HepG2 (cell line): ENCODE measurements around the gene LZTR1. TPM values are rescaled to one million over a fixed set of nuclear protein-coding genes. Genes with fewer than 3 reads are reported as not detected.

Source experiments
- ATAC-seq: fragments of 200-7000 bp; cut with Tn5 transposase; 3 replicates; pipeline ENCODE4 v1.9.1; 2020; ENCODE audit warnings: mild to moderate bottlenecking, moderate library complexity
- BruUV-seq: library from RNA; stranded (reverse); fragments of 400-500 nt; replicated peaks from 2 replicates; lab custom pipeline; 2021; lab: Mats Ljungman, UMichigan
- CTCF ChIA-PET: fragments of 300-600 bp; formaldehyde crosslinking; extraction: SDS; loops from one replicate; lab custom pipeline; 2021; ENCODE audit warnings: low total read pairs, inconsistent platforms, low intra/inter-chr PET ratio; lab: Yijun Ruan, JAX
- POLR2A ChIA-PET: fragments of 350-600 bp; sonication (Branson Sonifier 250); formaldehyde crosslinking; loops from one replicate; lab custom pipeline; 2020; ENCODE audit warnings: antibody characterized with exemption, inconsistent platforms; lab: Yijun Ruan, JAX
- DNase-seq: peaks from one replicate; pipeline ENCODE4 v3.0.0-alpha.2; 2015; ENCODE audit warnings: low spot score
- FAIRE-seq: peaks from 3 replicates; lab custom pipeline; 2011; peaks lifted over from hg19 to GRCh38; lab: Jason Lieb, UNC
- H2AFZ ChIP-seq: one replicate; pipeline ENCODE4 v1.6.1; 2011; ENCODE audit warnings: low read length, inconsistent platforms
- H3K27ac ChIP-seq: fragments of 300-600 bp; 3 replicates; pipeline ENCODE4 v1.8.0; 2011; ENCODE audit warnings: mixed run types, mild to moderate bottlenecking, mixed read lengths, low read length, inconsistent platforms; ENCODE audit not compliant: insufficient read depth; ENCODE audit errors: extremely low read length
- H3K27me3 ChIP-seq, 2 experiments: fragments of 200-600 bp in 1 of 2; 2 replicates in 1 of 2; 3 replicates in 1 of 2; pipeline versions ENCODE4 v1.6.0 to v1.8.0; 2011; ENCODE audit warnings: low read length in 2 of 2, mild to moderate bottlenecking in 2 of 2, moderate library complexity in 2 of 2, inconsistent platforms in 1 of 2; ENCODE audit not compliant: insufficient read depth in 2 of 2, control insufficient read depth in 1 of 2
- H3K36me3 ChIP-seq, 2 experiments: fragments of 200-600 bp in 1 of 2; replicated peaks in 1 of 2; 2 replicates in 1 of 2; 3 replicates in 1 of 2; pipeline versions ENCODE4 v1.5.1 to v1.8.0; 2011; ENCODE audit warnings: low read length in 2 of 2, inconsistent platforms in 1 of 2; ENCODE audit not compliant: insufficient read depth in 2 of 2, control insufficient read depth in 1 of 2
- H3K4me1 ChIP-seq: 2 replicates; pipeline ENCODE4 v1.5.1; 2012; ENCODE audit warnings: low read length, inconsistent platforms; ENCODE audit not compliant: insufficient read depth
- H3K4me2 ChIP-seq: 2 replicates; pipeline ENCODE4 v1.6.0; 2011; ENCODE audit warnings: low read depth, low read length, inconsistent platforms
- H3K4me3 ChIP-seq, 3 experiments: fragments of 200-600 bp in 1 of 3; sonication (generic), shearing (Covaris generic) in 1 of 3; replicated peaks in 1 of 3; 2 replicates each; pipeline ENCODE4 v1.5.1; 2011 to 2016; ENCODE audit warnings: low read length in 3 of 3, inconsistent platforms in 2 of 3, low read depth in 2 of 3, mild to moderate bottlenecking in 2 of 3, control low read depth in 1 of 3, mixed read lengths in 1 of 3; ENCODE audit not compliant: insufficient read depth in 1 of 3
- H3K79me2 ChIP-seq: one replicate; pipeline ENCODE4 v1.6.1; 2011; ENCODE audit warnings: low read length, inconsistent platforms; ENCODE audit not compliant: insufficient read depth
- H3K9ac ChIP-seq: 2 replicates; pipeline ENCODE4 v1.6.0; 2011; ENCODE audit warnings: mild to moderate bottlenecking, low read depth, low read length, inconsistent platforms; ENCODE audit not compliant: insufficient read depth
- H3K9me3 ChIP-seq: 2 replicates; pipeline ENCODE4 v1.5.1; 2012; ENCODE audit warnings: mild to moderate bottlenecking, low read length
- H4K20me1 ChIP-seq: 2 replicates; pipeline ENCODE4 v1.6.0; 2011; ENCODE audit warnings: inconsistent platforms, mild to moderate bottlenecking, low read length, moderate library complexity; ENCODE audit not compliant: insufficient read depth
- ONECUT2 ChIP-seq: sonication (generic); formaldehyde crosslinking; IDR thresholded peaks from 2 replicates; pipeline ENCODE4 v1.4.0; 2020; ENCODE audit warnings: missing genetic modification reagents
- RCOR2 ChIP-seq: IDR thresholded peaks from 2 replicates; pipeline ENCODE4 v1.6.1; 2016; ENCODE audit warnings: missing biosample characterization, missing genetic modification reagents
- SAFB2 ChIP-seq: sonication (generic); formaldehyde crosslinking; IDR thresholded peaks from 2 replicates; pipeline ENCODE4 v1.5.1; 2020; ENCODE audit warnings: missing genetic modification reagents, low read depth, mild to moderate bottlenecking, borderline replicate concordance
- U2AF1 ChIP-seq: fragments of 200-400 bp; formaldehyde crosslinking; optimal IDR thresholded peaks from 2 replicates; pipeline ENCODE3; 2017; ENCODE audit warnings: mild to moderate bottlenecking, low read depth, low read length
- ZNF136 ChIP-seq: sonication (generic); formaldehyde crosslinking; IDR thresholded peaks from 2 replicates; pipeline ENCODE4 v1.8.1; 2022; ENCODE audit warnings: low read depth, mild to moderate bottlenecking, moderate library complexity, missing genetic modification reagents
- ZNF3 ChIP-seq: IDR thresholded peaks from 2 replicates; pipeline ENCODE4 v1.7.0; 2017; ENCODE audit warnings: inconsistent platforms
- WGBS: methylation state at CpG from one replicate; pipeline ENCODE4 v1.1.6; 2017; ENCODE audit warnings: low lambda C conversion rate; 5-methylcytosine and 5-hydroxymethylcytosine counted together
- in situ Hi-C: cut with HindIII; loops from 2 replicates; pipeline ENCODE4 v1.10.0; 2017; ENCODE audit warnings: low pct_unique_long_range_greater_than_20kb; ENCODE audit not compliant: extremely low pct_ligation_motif_present
- intact Hi-C: fragments of 100-400 bp; cut with micrococcal nuclease; formaldehyde crosslinking; loops from one replicate; pipeline ENCODE4 v1.10.0; 2022; ENCODE audit not compliant: unreplicated experiment
- polyA plus RNA-seq, 8 experiments: library from polyadenylated mRNA; depleted of rRNA in 3 of 8; stranded (reverse) in 7 of 8; unstranded in 1 of 8; fragments of >200 nt; fragmentation: Illumina TruSeq in 4 of 8; extraction: Trizol in 4 of 8; gene quantifications; 2 replicates each; pipeline versions ENCODE4 v1.2.1 to v1.2.3, GENCODE V29; 2011 to 2016; ENCODE audit warnings: low read depth in 4 of 8, missing spikeins in 1 of 8, mixed read lengths in 1 of 8; ENCODE audit not compliant: insufficient read depth in 1 of 8
- total RNA-seq, 5 experiments: library from RNA; depleted of rRNA; stranded (reverse); fragments of >200 nt; fragmentation: Illumina TruSeq; extraction: Trizol; gene quantifications; 2 replicates each; pipeline ENCODE4 v1.2.3, GENCODE V29; 2016; ENCODE audit warnings: low read depth in 1 of 5
- TF ChIP-seq, protein P1 (sequence below): sonication (generic); formaldehyde crosslinking; IDR thresholded peaks from 2 replicates; pipeline ENCODE4 v1.5.0; 2020; ENCODE audit warnings: mild to moderate bottlenecking, missing genetic modification reagents

LZTR1 gene
- total and polyA plus RNA-seq, 2 of the 13 experiments (the other 11 are each of a cell fraction or from before 2014, with no cell fraction given), result 21.8 to 22.4 TPM

DNA sequence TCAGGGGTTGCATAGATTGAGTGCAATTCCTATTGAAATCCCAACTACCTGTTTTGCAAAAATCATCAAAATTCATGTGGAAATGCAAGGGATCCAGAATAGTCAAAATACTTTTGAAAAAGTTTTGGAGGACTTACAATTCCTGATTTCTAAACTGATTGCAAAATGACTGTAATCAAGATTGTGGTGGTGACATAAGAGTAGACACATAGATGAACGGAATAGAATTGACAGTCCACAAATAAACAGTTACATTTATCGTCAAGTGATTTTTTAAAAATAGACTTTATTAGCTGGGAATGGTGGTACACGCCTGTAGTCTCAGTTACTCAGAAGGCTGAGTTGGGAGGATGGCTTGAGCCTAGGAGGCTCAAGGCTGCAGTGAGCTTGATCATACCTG lies 52.9 kb downstream of the LZTR1 start:
- DNase-seq (no peak), ATAC-seq (no peak), FAIRE-seq (no peak)
- H3K27ac ChIP-seq, result no peak overlapping the region
- in situ Hi-C loops, result no loop called here
- H3K79me2 ChIP-seq, result no peaks in the 10 kb centered on the region
- H3K4me1 ChIP-seq, result no peaks in the 10 kb centered on the region
- H3K9ac ChIP-seq, result no peak overlapping the region
- H3K4me2 ChIP-seq, result no peak overlapping the region
- TF ChIP-seq ONECUT2, result no peak
- no peak for TF ChIP-seq SAFB2 (CRISPR knock-in tag)
- no peak for TF ChIP-seq RCOR2 (CRISPR knock-in tag)
- no peak for TF ChIP-seq U2AF1
- no peak for TF ChIP-seq ZNF3 (CRISPR knock-in tag)
- no peak for TF ChIP-seq ZNF136 (CRISPR knock-in tag)
- TF ChIP-seq, protein P1, sequence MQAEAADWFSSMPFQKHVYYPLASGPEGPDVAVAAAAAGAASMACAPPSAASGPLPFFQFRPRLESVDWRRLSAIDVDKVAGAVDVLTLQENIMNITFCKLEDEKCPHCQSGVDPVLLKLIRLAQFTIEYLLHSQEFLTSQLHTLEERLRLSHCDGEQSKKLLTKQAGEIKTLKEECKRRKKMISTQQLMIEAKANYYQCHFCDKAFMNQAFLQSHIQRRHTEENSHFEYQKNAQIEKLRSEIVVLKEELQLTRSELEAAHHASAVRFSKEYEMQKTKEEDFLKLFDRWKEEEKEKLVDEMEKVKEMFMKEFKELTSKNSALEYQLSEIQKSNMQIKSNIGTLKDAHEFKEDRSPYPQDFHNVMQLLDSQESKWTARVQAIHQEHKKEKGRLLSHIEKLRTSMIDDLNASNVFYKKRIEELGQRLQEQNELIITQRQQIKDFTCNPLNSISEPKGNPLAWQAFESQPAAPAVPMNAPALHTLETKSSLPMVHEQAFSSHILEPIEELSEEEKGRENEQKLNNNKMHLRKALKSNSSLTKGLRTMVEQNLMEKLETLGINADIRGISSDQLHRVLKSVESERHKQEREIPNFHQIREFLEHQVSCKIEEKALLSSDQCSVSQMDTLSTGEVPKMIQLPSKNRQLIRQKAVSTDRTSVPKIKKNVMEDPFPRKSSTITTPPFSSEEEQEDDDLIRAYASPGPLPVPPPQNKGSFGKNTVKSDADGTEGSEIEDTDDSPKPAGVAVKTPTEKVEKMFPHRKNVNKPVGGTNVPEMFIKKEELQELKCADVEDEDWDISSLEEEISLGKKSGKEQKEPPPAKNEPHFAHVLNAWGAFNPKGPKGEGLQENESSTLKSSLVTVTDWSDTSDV (CRISPR knock-in tag), result no peak
- no peak overlapping the region for H3K4me3 ChIP-seq
- intact Hi-C loops, result no loop called here
- H4K20me1 ChIP-seq, result no peaks in the 10 kb centered on the region
- WGBS, result 47% methylated on average over 3 of the region's 3 CpGs
- CTCF ChIA-PET, result no interaction called here
- H2AFZ ChIP-seq, result no peak overlapping the region
- POLR2A ChIA-PET, result no interaction called here
- peaks cover 8 to 29% of the 10 kb centered on the region in 2 experiments for H3K27me3 ChIP-seq
- H3K9me3 ChIP-seq, result no peaks in the 10 kb centered on the region
- BruUV-seq, result no TSS peak
- H3K36me3 ChIP-seq, result no peaks in the 10 kb centered on the region
